A549 treated with CORT108297 at 1 μM for 4 hours (cell line): ENCODE results near the gene MAP3K2. TPM values are rescaled to one million over a fixed set of nuclear protein-coding genes. Genes with fewer than 3 reads are reported as not detected.

ENCODE experiments used
- total RNA-seq: library from RNA; stranded (reverse); fragments of 200-300 nt; extraction: Qiagen RNA extraction; gene quantifications from 5 replicates; pipeline ENCODE4 v1.2.3, GENCODE V29; 2022

MAP3K2 gene, protein sequence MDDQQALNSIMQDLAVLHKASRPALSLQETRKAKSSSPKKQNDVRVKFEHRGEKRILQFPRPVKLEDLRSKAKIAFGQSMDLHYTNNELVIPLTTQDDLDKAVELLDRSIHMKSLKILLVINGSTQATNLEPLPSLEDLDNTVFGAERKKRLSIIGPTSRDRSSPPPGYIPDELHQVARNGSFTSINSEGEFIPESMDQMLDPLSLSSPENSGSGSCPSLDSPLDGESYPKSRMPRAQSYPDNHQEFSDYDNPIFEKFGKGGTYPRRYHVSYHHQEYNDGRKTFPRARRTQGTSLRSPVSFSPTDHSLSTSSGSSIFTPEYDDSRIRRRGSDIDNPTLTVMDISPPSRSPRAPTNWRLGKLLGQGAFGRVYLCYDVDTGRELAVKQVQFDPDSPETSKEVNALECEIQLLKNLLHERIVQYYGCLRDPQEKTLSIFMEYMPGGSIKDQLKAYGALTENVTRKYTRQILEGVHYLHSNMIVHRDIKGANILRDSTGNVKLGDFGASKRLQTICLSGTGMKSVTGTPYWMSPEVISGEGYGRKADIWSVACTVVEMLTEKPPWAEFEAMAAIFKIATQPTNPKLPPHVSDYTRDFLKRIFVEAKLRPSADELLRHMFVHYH
- total RNA-seq: 12.4 to 24.4 TPM (median 18.4 TPM) in 5 replicates

DNA sequence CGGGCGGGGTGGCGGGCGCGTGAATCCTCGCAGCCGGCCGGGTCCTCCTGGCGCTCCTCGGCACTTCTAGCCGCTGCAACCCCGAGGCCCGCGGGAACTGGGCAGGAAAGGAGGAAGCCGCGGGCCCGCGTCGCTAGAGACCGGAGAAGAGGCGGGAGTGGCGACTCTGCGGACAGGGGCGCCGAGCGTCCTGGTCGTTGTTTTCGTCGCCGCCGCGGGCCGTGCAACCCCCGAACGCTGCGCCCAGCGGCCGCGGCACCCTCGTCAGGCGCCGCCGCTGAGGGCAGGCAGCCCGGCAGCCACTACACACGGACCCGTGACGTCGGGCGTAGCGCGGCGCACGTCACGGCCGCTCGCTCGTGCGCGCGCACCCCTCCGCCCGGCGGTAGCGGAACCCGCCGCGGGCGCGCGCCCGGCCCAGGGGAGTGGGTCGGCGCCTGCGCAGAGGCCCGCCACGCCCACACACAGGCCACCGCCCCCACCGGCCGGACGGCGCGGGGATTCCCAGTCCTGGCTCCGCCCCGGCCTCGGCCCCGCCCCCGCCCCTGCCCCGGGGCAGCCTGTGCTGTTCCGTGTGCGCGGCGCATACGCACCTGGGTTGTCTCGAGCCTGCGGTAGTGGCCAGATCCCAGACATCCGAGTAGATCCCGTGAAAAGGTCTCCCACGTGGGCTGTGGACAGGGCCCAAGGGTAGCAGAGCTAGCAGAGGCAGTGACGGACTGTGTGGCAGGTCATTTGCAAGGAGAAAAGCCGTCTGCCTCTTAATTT lies at the start of gene MAP3K2:
TSS of gene MAP3K2 (minus strand) at position 321 of the 768 bp plus-strand sequence. CDS start 44,846 bp downstream, outside the sequence.

DNA sequence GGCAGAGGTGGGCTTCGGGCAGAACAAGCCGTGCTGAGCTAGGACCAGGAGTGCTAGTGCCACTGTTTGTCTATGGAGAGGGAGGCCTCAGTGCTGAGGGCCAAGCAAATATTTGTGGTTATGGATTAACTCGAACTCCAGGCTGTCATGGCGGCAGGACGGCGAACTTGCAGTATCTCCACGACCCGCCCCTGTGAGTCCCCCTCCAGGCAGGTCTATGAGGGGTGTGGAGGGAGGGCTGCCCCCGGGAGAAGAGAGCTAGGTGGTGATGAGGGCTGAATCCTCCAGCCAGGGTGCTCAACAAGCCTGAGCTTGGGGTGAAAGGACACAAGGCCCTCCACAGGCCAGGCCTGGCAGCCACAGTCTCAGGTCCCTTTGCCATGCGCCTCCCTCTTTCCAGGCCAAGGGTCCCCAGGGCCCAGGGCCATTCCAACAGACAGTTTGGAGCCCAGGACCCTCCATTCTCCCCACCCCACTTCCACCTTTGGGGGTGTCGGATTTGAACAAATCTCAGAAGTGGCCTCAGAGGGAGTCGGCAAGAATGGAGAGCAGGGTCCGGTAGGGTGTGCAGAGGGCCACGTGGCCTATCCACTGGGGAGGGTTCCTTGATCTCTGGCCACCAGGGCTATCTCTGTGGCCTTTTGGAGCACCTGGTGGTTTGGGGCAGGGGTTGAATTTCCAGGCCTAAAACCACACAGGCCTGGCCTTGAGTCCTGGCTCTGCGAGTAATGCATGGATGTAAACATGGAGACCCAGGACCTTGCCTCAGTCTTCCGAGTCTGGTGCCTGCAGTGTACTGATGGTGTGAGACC lies 30.7 kb upstream of the MAP3K2 start, which contains the start of gene PROC:
TSS of gene PROC (plus strand) at position 128 of the 812 bp plus-strand sequence. CDS start 1,516 bp downstream, outside the sequence.

DNA sequence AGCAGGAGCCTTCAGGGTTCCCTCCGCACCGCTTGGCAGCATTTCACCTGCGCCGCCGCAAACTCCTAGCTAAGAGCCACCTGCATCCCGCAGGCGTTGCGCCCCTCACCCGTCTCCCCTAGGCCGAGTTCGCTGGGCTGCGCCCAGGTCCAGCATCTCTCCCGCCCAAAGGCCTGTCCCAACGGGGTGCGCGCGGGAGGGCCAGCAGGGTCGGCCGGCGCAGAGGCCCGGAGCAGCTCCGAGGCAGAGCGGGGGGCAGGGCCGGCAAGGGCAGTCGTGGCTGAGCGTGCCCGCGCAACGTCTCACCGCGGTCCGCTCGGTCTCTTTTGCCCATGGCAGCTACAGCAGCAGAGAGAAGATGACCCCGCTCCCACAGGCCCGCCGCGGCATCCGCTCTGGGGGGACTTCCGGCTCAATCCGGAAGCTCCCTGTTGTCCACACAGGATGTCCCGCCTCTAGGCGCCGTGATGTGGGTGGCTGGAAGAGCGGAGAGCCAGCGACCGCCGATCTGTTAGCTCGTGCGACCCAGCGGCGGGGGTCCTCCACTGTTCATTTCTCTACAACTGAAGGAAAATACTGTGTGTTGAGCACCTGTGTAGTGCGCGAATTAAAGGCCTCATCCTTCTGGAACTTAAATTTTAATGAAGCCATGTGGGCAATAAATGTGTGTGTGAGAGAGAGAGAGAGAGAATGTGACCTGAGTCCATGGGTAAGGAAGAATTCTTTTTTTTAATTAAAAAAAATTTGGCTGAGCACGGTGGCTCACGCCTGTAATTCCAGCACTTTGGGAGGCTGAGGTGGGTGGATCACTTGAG lies 93.8 kb downstream of the MAP3K2 start, which contains the start of gene ERCC3:
TSS of gene ERCC3 (minus strand) at position 397 of the 815 bp plus-strand sequence. CDS start at position 334, 63 bp downstream.

Other genes with a start within 250 kb of the MAP3K2 start
- gene CYP27C1, start 167.7 kb downstream of the MAP3K2 start, total RNA-seq: 3.8 to 4.9 TPM (median 4.5 TPM) in 5 replicates
- gene ERCC3, start 93.8 kb downstream of the MAP3K2 start, total RNA-seq: 44.5 to 49.0 TPM (median 47.3 TPM) in 5 replicates
- 2.9 to 4.2 TPM (median 3.9 TPM) in 5 replicates for gene PROC, start 30.5 kb upstream of the MAP3K2 start, total RNA-seq
- 32.8 to 47.1 TPM (median 38.1 TPM) in 5 replicates for gene IWS1, start 138.5 kb upstream of the MAP3K2 start, total RNA-seq
- gene MYO7B, start 147.7 kb upstream of the MAP3K2 start, total RNA-seq: 0.09 to 0.27 TPM (median 0.13 TPM) in 5 replicates